H1 (cell line): ENCODE measurements around the gene GALNT7. TPM values are rescaled to one million over a fixed set of nuclear protein-coding genes. Genes with fewer than 3 reads are reported as not detected.

Experiments
- CTCF ChIA-PET: fragments of 300-600 bp; sonication (Branson Sonifier 250); formaldehyde crosslinking; loops from one replicate; lab custom pipeline; 2021; ENCODE audit not compliant: partially characterized antibody; lab: Charles Lee
- POLR2A ChIA-PET: fragments of 300-600 bp; sonication (Branson Sonifier 250); formaldehyde crosslinking; loops from one replicate; lab custom pipeline; 2021; ENCODE audit warnings: inconsistent platforms; ENCODE audit not compliant: partially characterized antibody; lab: Charles Lee
- DNase-seq, 2 experiments: peaks; one replicate each; pipeline versions ENCODE4 v3.0.0 to v3.0.0-alpha.2; 2010 to 2022; ENCODE audit warnings: low spot score in 2 of 2, low read depth in 1 of 2, mixed read lengths in 1 of 2
- FAIRE-seq: peaks from 2 replicates; lab custom pipeline; 2011; peaks lifted over from hg19 to GRCh38; lab: Jason Lieb, UNC
- H2AFZ ChIP-seq: 2 replicates; pipeline ENCODE4 v1.8.1; 2012; ENCODE audit warnings: low read length, inconsistent platforms
- H2AK5ac ChIP-seq: 2 replicates; pipeline ENCODE4 v1.6.1; 2013; ENCODE audit warnings: low read depth, low read length
- H2BK120ac ChIP-seq: replicated peaks from 2 replicates; pipeline ENCODE3; 2013; ENCODE audit warnings: low read depth, low read length, inconsistent platforms
- H2BK12ac ChIP-seq: 2 replicates; pipeline ENCODE4 v1.6.1; 2013; ENCODE audit warnings: low read depth, low read length
- H2BK15ac ChIP-seq: 2 replicates; pipeline ENCODE4 v1.6.1; 2013; ENCODE audit warnings: low read length
- H2BK20ac ChIP-seq: 2 replicates; pipeline ENCODE4 v1.6.1; 2013; ENCODE audit warnings: low read length
- H2BK5ac ChIP-seq: 2 replicates; pipeline ENCODE4 v1.6.1; 2013; ENCODE audit warnings: low read depth, low read length
- H3K14ac ChIP-seq: 2 replicates; pipeline ENCODE4 v1.6.1; 2013; ENCODE audit warnings: inconsistent platforms; ENCODE audit not compliant: insufficient read length
- H3K18ac ChIP-seq: 2 replicates; pipeline ENCODE4 v1.6.1; 2013; ENCODE audit warnings: low read length; ENCODE audit errors: extremely low read depth
- H3K23ac ChIP-seq: 2 replicates; pipeline ENCODE4 v1.6.1; 2013; ENCODE audit warnings: inconsistent platforms; ENCODE audit not compliant: insufficient read length
- H3K23me2 ChIP-seq: 2 replicates; pipeline ENCODE4 v1.6.1; 2013; ENCODE audit warnings: low read depth, low read length
- H3K27ac ChIP-seq: 2 replicates; pipeline ENCODE4 v1.6.1; 2011; ENCODE audit warnings: low read depth, low read length, inconsistent platforms
- H3K27me3 ChIP-seq, 4 experiments: replicated peaks in 1 of 4; 1 replicate in 1 of 4; 2 replicates in 3 of 4; pipeline versions ENCODE4 v1.6.1 to v1.8.1; 2011 to 2013; ENCODE audit warnings: low read length in 3 of 4, mild to moderate bottlenecking in 3 of 4, inconsistent platforms in 2 of 4, mixed read lengths in 2 of 4, moderate library complexity in 1 of 4; ENCODE audit not compliant: control insufficient read depth in 3 of 4, insufficient read depth in 3 of 4; ENCODE audit errors: extremely low read depth in 1 of 4
- H3K36me3 ChIP-seq, 4 experiments: 2 replicates each; pipeline versions ENCODE4 v1.6.1 to v1.8.1; 2011 to 2013; ENCODE audit warnings: mild to moderate bottlenecking in 4 of 4, low read length in 3 of 4, moderate library complexity in 2 of 4, control low read depth in 1 of 4, inconsistent platforms in 1 of 4; ENCODE audit not compliant: insufficient read depth in 4 of 4, control insufficient read depth in 2 of 4
- H3K4ac ChIP-seq: replicated peaks from 2 replicates; pipeline ENCODE3; 2013; ENCODE audit warnings: low read length, low read depth, mixed read lengths, inconsistent platforms; ENCODE audit not compliant: insufficient read length
- H3K4me1 ChIP-seq, 4 experiments: replicated peaks in 1 of 4; 1 replicate in 1 of 4; 2 replicates in 3 of 4; pipeline versions ENCODE4 v1.6.1 to v1.8.1; 2011 to 2013; ENCODE audit warnings: low read length in 3 of 4, inconsistent platforms in 2 of 4, mixed read lengths in 1 of 4; ENCODE audit not compliant: insufficient read depth in 4 of 4, control insufficient read depth in 3 of 4
- H3K4me2 ChIP-seq, 2 experiments: 2 replicates each; pipeline versions ENCODE4 v1.6.1 to v1.8.1; 2011 to 2013; ENCODE audit warnings: low read depth in 2 of 2, low read length in 2 of 2, control low read depth in 1 of 2, inconsistent platforms in 1 of 2, mild to moderate bottlenecking in 1 of 2; ENCODE audit not compliant: insufficient read depth in 1 of 2
- H3K4me3 ChIP-seq, 4 experiments: fragments of 200-600, 300-600 bp in 1 of 4; sonication (generic), shearing (Covaris generic), sonication (Bioruptor Twin) in 1 of 4; 2 replicates each; pipeline versions ENCODE4 v1.5.1 to v1.8.1; 2011 to 2016; ENCODE audit warnings: low read length in 4 of 4, low read depth in 3 of 4, control low read depth in 2 of 4, inconsistent platforms in 2 of 4, mild to moderate bottlenecking in 2 of 4, mixed read lengths in 1 of 4, moderate library complexity in 1 of 4; ENCODE audit not compliant: insufficient read depth in 2 of 4; ENCODE audit errors: extremely low read depth in 1 of 4
- H3K56ac ChIP-seq: replicated peaks from 2 replicates; pipeline ENCODE3; 2013; ENCODE audit warnings: low read depth, mild to moderate bottlenecking, mixed read lengths, low read length, inconsistent platforms; ENCODE audit not compliant: insufficient read length
- H3K79me1 ChIP-seq: 2 replicates; pipeline ENCODE4 v1.6.1; 2013; ENCODE audit warnings: low read depth, low read length, control low read depth
- H3K79me2 ChIP-seq, 2 experiments: 2 replicates each; pipeline versions ENCODE4 v1.6.1 to v1.8.1; 2012 to 2013; ENCODE audit warnings: low read length in 2 of 2, mild to moderate bottlenecking in 2 of 2, inconsistent platforms in 1 of 2; ENCODE audit not compliant: insufficient read depth in 2 of 2, control insufficient read depth in 1 of 2
- H3K9ac ChIP-seq, 4 experiments: replicated peaks in 1 of 4; 1 replicate in 1 of 4; 2 replicates in 3 of 4; pipeline versions ENCODE4 v1.6.1 to v1.8.1; 2011 to 2013; ENCODE audit warnings: low read depth in 3 of 4, low read length in 3 of 4, control low read depth in 2 of 4, mild to moderate bottlenecking in 2 of 4, moderate library complexity in 2 of 4, inconsistent platforms in 1 of 4; ENCODE audit errors: extremely low read depth in 1 of 4
- H3K9me3 ChIP-seq, 2 experiments: 2 replicates each; pipeline versions ENCODE4 v1.6.1 to v1.8.1; 2012 to 2013; ENCODE audit warnings: mild to moderate bottlenecking in 2 of 2, moderate library complexity in 2 of 2, control low read depth in 1 of 2, inconsistent platforms in 1 of 2, low read depth in 1 of 2, low read length in 1 of 2, mixed read lengths in 1 of 2; ENCODE audit not compliant: insufficient read depth in 2 of 2
- H4K20me1 ChIP-seq, 2 experiments: replicated peaks in 1 of 2; 2 replicates each; pipeline versions ENCODE3 to v1.8.1; 2011 to 2013; ENCODE audit warnings: inconsistent platforms in 2 of 2, low read length in 2 of 2, mild to moderate bottlenecking in 1 of 2; ENCODE audit not compliant: insufficient read depth in 2 of 2, control insufficient read depth in 1 of 2
- H4K5ac ChIP-seq: 2 replicates; pipeline ENCODE4 v1.6.1; 2013; ENCODE audit warnings: low read length, low read depth, mixed read lengths, inconsistent platforms; ENCODE audit not compliant: insufficient read length
- H4K8ac ChIP-seq: 2 replicates; pipeline ENCODE4 v1.8.0; 2013; ENCODE audit warnings: mild to moderate bottlenecking, moderate library complexity, low read length, inconsistent platforms; ENCODE audit not compliant: insufficient read depth; ENCODE audit errors: extremely low read depth
- H4K91ac ChIP-seq: replicated peaks from 2 replicates; pipeline ENCODE3; 2013; ENCODE audit warnings: low read length, mixed read lengths, inconsistent platforms; ENCODE audit not compliant: insufficient read length
- MAFK ChIP-seq: IDR thresholded peaks from 2 replicates; pipeline ENCODE4 v1.6.1; 2012; ENCODE audit warnings: low read depth, mild to moderate bottlenecking, improper control_type of control experiment, low read length
- TAF7 ChIP-seq: optimal IDR thresholded peaks from 2 replicates; pipeline ENCODE3; 2011; ENCODE audit warnings: low read depth, mild to moderate bottlenecking, inconsistent platforms, low read length, moderate library complexity, borderline replicate concordance
- WGBS, 2 experiments: shearing (Covaris generic) in 1 of 2; methylation state at CpG; one replicate each; pipeline versions ENCODE4 v1.1.6 to v1.1.7; 2013 to 2015; ENCODE audit warnings: low lambda C conversion rate in 2 of 2, mixed read lengths in 2 of 2, inconsistent platforms in 1 of 2, low coverage in 1 of 2, missing lambda C conversion rate in 1 of 2; ENCODE audit not compliant: insufficient replicate concordance in 2 of 2, insufficient coverage in 1 of 2, insufficient read length in 1 of 2; ENCODE audit errors: extremely low coverage in 1 of 2, missing lambda C conversion rate in 1 of 2; 5-methylcytosine and 5-hydroxymethylcytosine counted together
- polyA plus RNA-seq, 7 experiments: library from polyadenylated mRNA; depleted of rRNA in 3 of 7; stranded (reverse) in 5 of 7; unstranded in 2 of 7; fragments of >200 nt in 5 of 7; fragments of 200-250 nt in 2 of 7; gene quantifications; 1 replicate in 5 of 7; 2 replicates in 1 of 7; 4 replicates in 1 of 7; pipeline versions ENCODE4 v1.2.1 to v1.2.3, GENCODE V29; 2011 to 2013; ENCODE audit warnings: missing spikeins in 2 of 7, mixed read lengths in 2 of 7
- total RNA-seq: library from RNA; stranded (reverse); fragmentation: NEBNext Ultra II Directional; extraction: Animal tissue kit (Norgen Biotek cat#: 25700); gene quantifications from 2 replicates; pipeline ENCODE4 v1.2.1, GENCODE V29; 2021

GALNT7 gene
- total and polyA plus RNA-seq, 2 of the 8 experiments (the other 6 are each of a cell fraction or from before 2014, with no cell fraction given) = 22.4 to 85.5 TPM

DNA sequence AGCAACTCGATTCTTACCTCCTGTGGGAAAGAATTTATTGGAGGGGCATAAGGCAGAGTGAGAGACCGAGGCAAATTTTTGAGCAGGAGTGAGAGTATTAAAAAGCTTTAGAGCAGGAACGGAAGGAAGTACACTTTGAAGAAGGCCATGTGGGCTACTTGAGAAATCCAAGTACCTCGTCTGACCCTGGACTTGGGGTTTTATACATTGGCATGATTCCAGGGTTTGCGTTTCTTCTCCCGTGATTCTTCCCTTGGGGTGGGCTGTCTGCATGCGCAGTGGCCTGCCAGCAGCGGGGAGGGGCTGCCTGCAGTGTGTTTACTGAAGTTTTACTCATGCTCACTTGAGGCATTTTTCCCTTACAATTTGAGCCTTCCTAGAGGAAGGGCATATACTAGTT, 3.4 kb downstream of the GALNT7 start:
- H3K79me1 ChIP-seq = peaks cover 7% of the 10 kb centered on the region; the same call in 1 of the 2 replicates
- H3K23ac ChIP-seq = no peak overlapping the region
- H3K27ac ChIP-seq = no peak overlapping the region
- H2BK15ac ChIP-seq = no peak overlapping the region
- peaks cover 33 to 73% of the 10 kb centered on the region in 2 experiments for H3K79me2 ChIP-seq
- H3K27me3 ChIP-seq = no peaks in the 10 kb centered on the region
- peaks cover 7 to 10% of the 10 kb centered on the region in 2 experiments for H4K20me1 ChIP-seq
- H4K8ac ChIP-seq = no peak overlapping the region
- H3K9ac ChIP-seq = no peak overlapping the region
- H2AK5ac ChIP-seq = no peak overlapping the region; the same call in 1 of the 2 replicates
- H2BK120ac ChIP-seq = no peak overlapping the region
- no peak overlapping the region for H2AFZ ChIP-seq
- no peak overlapping the region for H2BK5ac ChIP-seq
- DNase-seq (no peak), FAIRE-seq (no peak)
- no peaks in the 10 kb centered on the region for H3K36me3 ChIP-seq
- no peak overlapping the region for H3K14ac ChIP-seq
- no peak overlapping the region for H3K56ac ChIP-seq
- H3K4me3 ChIP-seq = peak overlapping the region in 1 of 4 experiments; percentile 82; a peak in 1 of 8 replicates
- CTCF ChIA-PET = interaction anchor here (1.4 to 3.2 kb wide), 5 partner anchors 81 to 158 kb away, joined by 5 to 21 read pairs (median 10); no protein-coding TSS in a partner anchor
- H2BK20ac ChIP-seq = no peak overlapping the region
- peak overlapping the region; percentile 10 to 88; a peak in 2 of 4 replicates for H3K4me2 ChIP-seq
- H4K5ac ChIP-seq = no peak overlapping the region
- H3K4me1 ChIP-seq = peaks cover 12 to 45% (median 29%) of the 10 kb centered on the region in 4 experiments
- no peak overlapping the region for H4K91ac ChIP-seq
- H2BK12ac ChIP-seq = no peak overlapping the region
- WGBS, 2 experiments = 65% methylated on average over 8 of the region's 8 CpGs; no CpG with 5 or more reads in 1 of the 2 experiments
- POLR2A ChIA-PET = interaction anchor here (0.9 to 2.9 kb wide), 3 partner anchors 21 to 161 kb away, joined by 3 to 9 read pairs (median 3); partner anchors contain the start of gene HMGB2
- no peak overlapping the region for H3K4ac ChIP-seq
- no peak overlapping the region for H3K18ac ChIP-seq
- peaks cover 3% of the 10 kb centered on the region; the same call in 1 of the 2 replicates for H3K23me2 ChIP-seq
- H3K9me3 ChIP-seq = no peaks in the 10 kb centered on the region
- TF ChIP-seq MAFK = no peak
- no peak for TF ChIP-seq TAF7
